Ramos (cell line): ENCODE data around the gene GJD3.
"Not testable (repeated sequence)": the region's sequence is repeated elsewhere in the genome, so short reads cannot be mapped to it uniquely, and the experiment has no call there.

Source experiments
- in situ Hi-C: fragments of 300-500 bp; cut with MboI; formaldehyde crosslinking; loops from one replicate; pipeline ENCODE4 v1.14.3; 2022; ENCODE audit warnings: low sequenced_read_pairs; ENCODE audit not compliant: unreplicated experiment

GJD3 gene

GRCh38 chr17:40364121-40364861 is at the start of gene GJD3:
Gene GJD3 (minus strand): TSS chr17:40364737. CDS start chr17:40363815, 922 bp downstream.
- in situ Hi-C loops = loop anchor here (5.0 kb wide), 1 partner anchor 173 kb away; no protein-coding TSS in a partner anchor

- in situ Hi-C loops = not testable (repeated sequence)
Measured at GRCh38 chr17:40414312-40414711, 49.8 kb upstream of the GJD3 start.

- in situ Hi-C loops = no loop called here
Measured at GRCh38 chr17:40412880-40413279, 48.3 kb upstream of the GJD3 start.

- in situ Hi-C loops = no loop called here
Measured at GRCh38 chr17:40411821-40412220, 47.3 kb upstream of the GJD3 start.

GRCh38 chr17:40410082-40410481 is 45.5 kb upstream of the GJD3 start:
- in situ Hi-C loops = no loop called here

- in situ Hi-C loops = not testable (repeated sequence)
Measured at GRCh38 chr17:40409540-40409939, 45.0 kb upstream of the GJD3 start.

- in situ Hi-C loops = no loop called here
Measured at GRCh38 chr17:40407460-40407859, 42.9 kb upstream of the GJD3 start.

GRCh38 chr17:40404003-40404402 is 39.5 kb upstream of the GJD3 start:
- in situ Hi-C loops = no loop called here

- in situ Hi-C loops = no loop called here
Measured at GRCh38 chr17:40402668-40403067, 38.1 kb upstream of the GJD3 start.

- in situ Hi-C loops = no loop called here
Measured at GRCh38 chr17:40399185-40399584, 34.6 kb upstream of the GJD3 start.

GRCh38 chr17:40386555-40386954 is 22.0 kb upstream of the GJD3 start:
- in situ Hi-C loops = not testable (repeated sequence)

- in situ Hi-C loops = no loop called here
Measured at GRCh38 chr17:40382251-40382650, 17.7 kb upstream of the GJD3 start.

GRCh38 chr17:40378966-40379365 is 14.4 kb upstream of the GJD3 start:
- in situ Hi-C loops = no loop called here

GRCh38 chr17:40377832-40378231 is 13.3 kb upstream of the GJD3 start:
- in situ Hi-C loops = no loop called here

- in situ Hi-C loops = not testable (repeated sequence)
Measured at GRCh38 chr17:40376541-40376940, 12.0 kb upstream of the GJD3 start.

GRCh38 chr17:40375786-40376185 is 11.2 kb upstream of the GJD3 start:
- in situ Hi-C loops = not testable (repeated sequence)

- in situ Hi-C loops = no loop called here
Measured at GRCh38 chr17:40374821-40375498, 10.4 kb upstream of the GJD3 start.

GRCh38 chr17:40373999-40374398 is 9.5 kb upstream of the GJD3 start:
- in situ Hi-C loops = no loop called here

GRCh38 chr17:40373324-40373723 is 8.8 kb upstream of the GJD3 start:
- in situ Hi-C loops = no loop called here

GRCh38 chr17:40372644-40373043 is 8.1 kb upstream of the GJD3 start:
- in situ Hi-C loops = not testable (repeated sequence)

- in situ Hi-C loops = no loop called here
Measured at GRCh38 chr17:40372031-40372430, 7.5 kb upstream of the GJD3 start.
